Activated naive CD4-positive, alpha-beta T cell treated with anti-CD3 and anti-CD28 coated beads for 36 hours (primary cell): ENCODE data around the gene SNAP23. TPM values are rescaled to one million over a fixed set of nuclear protein-coding genes. Genes with fewer than 3 reads are reported as not detected.

Experiments used
- CTCF ChIA-PET: fragments of 350-600 bp; sonication (Branson Sonifier 250); formaldehyde crosslinking; loops from one replicate; lab custom pipeline; 2021; ENCODE audit warnings: antibody characterized with exemption; lab: Charles Lee
- DNase-seq: peaks from one replicate; pipeline ENCODE4 v3.0.0-alpha.2; 2020
- H3K27ac Mint-ChIP-seq: one replicate; pipeline ENCODE4 v1.8.0; 2021; ENCODE audit warnings: mild to moderate bottlenecking, mixed read lengths
- H3K27me3 Mint-ChIP-seq: one replicate; pipeline ENCODE4 v1.8.0; 2021; ENCODE audit warnings: low read depth, mixed read lengths
- H3K36me3 Mint-ChIP-seq: one replicate; pipeline ENCODE4 v1.8.0; 2021; ENCODE audit warnings: low read depth, mixed read lengths
- H3K4me1 Mint-ChIP-seq: one replicate; pipeline ENCODE4 v1.8.0; 2021; ENCODE audit warnings: low read depth, mixed read lengths
- H3K4me3 Mint-ChIP-seq: one replicate; pipeline ENCODE4 v1.8.0; 2021; ENCODE audit warnings: mild to moderate bottlenecking, moderate library complexity, mixed read lengths
- H3K9me3 Mint-ChIP-seq: one replicate; pipeline ENCODE4 v1.8.0; 2021; ENCODE audit warnings: mixed read lengths
- intact Hi-C: fragments of 100-400 bp; cut with micrococcal nuclease; formaldehyde crosslinking; loops from one replicate; pipeline ENCODE4 v1.15.1; 2023
- total RNA-seq, 2 experiments: library from RNA; stranded (reverse); gene quantifications; one replicate each; pipeline ENCODE4 v1.2.3, GENCODE V29; 2021

The SNAP23 gene
- 10 to 100 TPM; 33.1 to 34.5 TPM for total RNA-seq

- no peaks in the 10 kb centered on the region for H3K9me3 Mint-ChIP-seq
- peak within 1 kb of the TSS; percentile 94 for H3K27ac Mint-ChIP-seq
- CTCF ChIA-PET, result interaction anchor here (0.6 kb wide), 1 partner anchor 498 kb away, joined by 4 read pairs; no protein-coding TSS in a partner anchor
- DNase-seq, result peak; percentile 87
- peak within 1 kb of the TSS; percentile 99 for H3K4me3 Mint-ChIP-seq
- H3K27me3 Mint-ChIP-seq, result no peaks in the 10 kb centered on the region
- H3K4me1 Mint-ChIP-seq, result peaks cover 65% of the 10 kb centered on the region
- intact Hi-C loops, result loop anchor here (1.0 kb wide), 1 partner anchor 53 kb away; the partner anchor contains the start of genes HAUS2 and LRRC57
- H3K36me3 Mint-ChIP-seq, result peaks cover 2% of the 10 kb centered on the region
Observed at GRCh38 chr15:42495361-42496212, at the start of gene SNAP23. SNAP23 (plus strand) TSS chr15:42495634; CDS start chr15:42511847, 16,213 bp downstream.

- Mint-ChIP-seq H3K9me3 (no peaks in the 10 kb centered on the region), H3K27me3 (no peaks in the 10 kb centered on the region), H3K4me3 (no peak overlapping the region), H3K36me3 (peaks cover 20% of the 10 kb centered on the region), H3K4me1 (no peaks in the 10 kb centered on the region), H3K27ac (no peak overlapping the region)
- CTCF ChIA-PET, result no interaction called here
- intact Hi-C loops, result no loop called here
- no peak for DNase-seq
Observed at GRCh38 chr15:42447599-42447998, 47.8 kb upstream of the SNAP23 start.

DNA sequence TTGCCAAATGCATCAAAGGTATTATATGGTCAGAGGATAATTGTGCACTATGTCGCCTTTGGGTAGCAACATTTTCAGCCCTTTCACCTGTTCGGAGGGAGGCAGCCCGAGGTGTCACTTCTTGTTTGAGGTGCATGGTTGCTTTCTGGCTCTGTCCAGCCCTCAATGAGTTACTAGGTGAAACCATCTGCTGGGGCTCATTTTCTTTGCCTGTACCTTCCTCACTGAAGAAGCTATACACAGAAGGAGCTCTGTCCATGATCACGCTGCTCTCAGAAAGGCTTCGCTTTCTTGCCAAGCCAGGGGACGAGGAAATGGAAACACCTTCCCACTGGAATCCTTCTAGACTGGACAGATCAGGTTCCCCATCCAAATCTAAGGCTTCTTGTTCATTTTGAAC is 47.2 kb upstream of the SNAP23 start:
- CTCF ChIA-PET, result no interaction called here
- Mint-ChIP-seq H3K36me3 (peaks cover 20% of the 10 kb centered on the region), H3K27ac (no peak overlapping the region), H3K4me1 (no peaks in the 10 kb centered on the region), H3K27me3 (no peaks in the 10 kb centered on the region), H3K9me3 (no peaks in the 10 kb centered on the region), H3K4me3 (no peak overlapping the region)
- intact Hi-C loops, result no loop called here
- no peak for DNase-seq

- H3K9me3 Mint-ChIP-seq, result no peaks in the 10 kb centered on the region
- H3K4me1 Mint-ChIP-seq, result no peaks in the 10 kb centered on the region
- intact Hi-C loops, result no loop called here
- CTCF ChIA-PET, result interaction anchor here (0.5 kb wide), 1 partner anchor 204 kb away, joined by 3 read pairs; no protein-coding TSS in a partner anchor
- H3K4me3 Mint-ChIP-seq, result no peak overlapping the region
- H3K27ac Mint-ChIP-seq, result no peak overlapping the region
- no peaks in the 10 kb centered on the region for H3K27me3 Mint-ChIP-seq
- no peak for DNase-seq
- peaks cover 18% of the 10 kb centered on the region for H3K36me3 Mint-ChIP-seq
Observed at GRCh38 chr15:42449770-42450424, 45.5 kb upstream of the SNAP23 start.

DNA sequence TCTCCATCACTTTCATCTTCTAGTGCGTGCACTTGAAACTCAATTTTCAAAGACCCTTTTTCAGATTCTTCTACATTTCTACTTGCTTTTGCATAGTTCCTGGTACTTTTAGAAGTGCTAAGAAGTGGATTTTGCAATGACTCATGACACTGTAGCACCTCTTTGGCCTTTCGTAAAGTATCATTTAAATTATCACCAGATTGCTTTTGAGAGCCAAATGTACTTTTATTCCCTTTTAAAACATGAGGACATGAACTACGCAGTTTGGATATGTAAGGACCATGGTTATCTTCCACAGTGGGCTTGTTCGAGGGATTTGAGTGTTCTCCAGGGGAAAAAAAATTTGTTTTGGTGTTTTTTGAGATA is 45.0 kb upstream of the SNAP23 start:
- DNase-seq, result no peak
- H3K4me3 Mint-ChIP-seq, result no peak overlapping the region
- H3K27ac Mint-ChIP-seq, result no peak overlapping the region
- H3K27me3 Mint-ChIP-seq, result no peaks in the 10 kb centered on the region
- H3K36me3 Mint-ChIP-seq, result peaks cover 17% of the 10 kb centered on the region
- H3K4me1 Mint-ChIP-seq, result no peaks in the 10 kb centered on the region
- CTCF ChIA-PET, result interaction anchor here (0.5 kb wide), 1 partner anchor 205 kb away, joined by 3 read pairs; no protein-coding TSS in a partner anchor
- intact Hi-C loops, result no loop called here
- no peaks in the 10 kb centered on the region for H3K9me3 Mint-ChIP-seq

DNA sequence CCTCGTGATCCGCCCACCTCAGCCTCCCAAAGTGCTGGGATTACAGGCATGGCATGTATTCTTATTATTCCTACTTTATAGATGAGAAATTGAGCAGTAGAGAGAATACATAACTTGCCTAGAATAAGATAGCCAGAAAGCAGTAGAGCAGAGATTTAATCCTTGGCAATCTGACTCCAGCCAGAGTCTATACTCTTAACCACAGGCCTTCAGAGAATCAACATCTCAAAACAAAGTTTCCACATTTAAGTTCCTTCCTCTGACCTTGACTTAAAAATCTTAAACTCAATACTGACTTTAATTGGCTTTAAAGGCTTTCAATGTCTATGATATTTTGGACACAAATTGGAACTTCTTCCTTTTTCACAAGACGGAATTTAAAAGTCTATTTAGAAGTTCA is 41.6 kb upstream of the SNAP23 start:
- intact Hi-C loops, result no loop called here
- CTCF ChIA-PET, result interaction anchor here (1.4 kb wide), 1 partner anchor 7 kb away, joined by 4 read pairs; no protein-coding TSS in a partner anchor
- no peak for DNase-seq
- Mint-ChIP-seq H3K4me1 (peaks cover 11% of the 10 kb centered on the region), H3K9me3 (no peaks in the 10 kb centered on the region), H3K36me3 (peaks cover 11% of the 10 kb centered on the region), H3K27ac (no peak overlapping the region), H3K4me3 (no peak overlapping the region), H3K27me3 (no peaks in the 10 kb centered on the region)

GRCh38 chr15:42456531-42456930 is 38.9 kb upstream of the SNAP23 start:
- Mint-ChIP-seq H3K36me3 (peaks cover under 1% of the 10 kb centered on the region), H3K27ac (no peak overlapping the region), H3K9me3 (no peaks in the 10 kb centered on the region), H3K4me1 (peaks cover 14% of the 10 kb centered on the region), H3K27me3 (no peaks in the 10 kb centered on the region), H3K4me3 (no peak overlapping the region)
- intact Hi-C loops, result no loop called here
- DNase-seq, result no peak
- CTCF ChIA-PET, result interaction anchor here (0.6 to 1.1 kb wide), 5 partner anchors 11 to 493 kb away, joined by 3 to 5 read pairs (median 3); no protein-coding TSS in a partner anchor

DNA sequence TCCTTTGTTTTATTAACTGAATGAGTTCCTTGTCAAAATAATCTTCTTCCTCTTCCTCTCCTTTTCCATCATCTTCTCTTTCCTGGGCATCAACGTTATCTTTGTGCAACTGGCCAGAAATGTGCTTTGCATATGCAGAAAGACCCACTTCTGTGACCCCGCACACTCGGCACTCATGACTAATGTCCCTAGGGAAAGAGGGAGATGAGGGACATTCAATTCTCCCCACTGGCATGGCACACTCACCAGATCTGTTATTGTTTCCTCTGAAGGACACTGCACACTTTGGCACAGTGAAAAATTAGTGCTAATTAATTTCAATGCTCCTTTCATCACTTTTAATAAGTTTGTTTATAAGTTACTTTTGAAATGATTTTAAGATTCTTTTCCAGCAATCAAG is 38.5 kb upstream of the SNAP23 start:
- Mint-ChIP-seq H3K36me3 (no peaks in the 10 kb centered on the region), H3K4me3 (no peak overlapping the region), H3K9me3 (no peaks in the 10 kb centered on the region), H3K27me3 (no peaks in the 10 kb centered on the region), H3K4me1 (peaks cover 14% of the 10 kb centered on the region), H3K27ac (peak overlapping the region; percentile 0)
- intact Hi-C loops, result no loop called here
- CTCF ChIA-PET, result interaction anchor here (0.6 to 0.7 kb wide), 4 partner anchors 12 to 493 kb away, joined by 3 to 5 read pairs (median 3); no protein-coding TSS in a partner anchor
- no peak for DNase-seq

- H3K27ac Mint-ChIP-seq, result no peak overlapping the region
- CTCF ChIA-PET, result interaction anchor here (0.6 kb wide), 1 partner anchor 57 kb away, joined by 4 read pairs; no protein-coding TSS in a partner anchor
- H3K27me3 Mint-ChIP-seq, result no peaks in the 10 kb centered on the region
Observed at GRCh38 chr15:42457445-42458442, 37.7 kb upstream of the SNAP23 start.

DNA sequence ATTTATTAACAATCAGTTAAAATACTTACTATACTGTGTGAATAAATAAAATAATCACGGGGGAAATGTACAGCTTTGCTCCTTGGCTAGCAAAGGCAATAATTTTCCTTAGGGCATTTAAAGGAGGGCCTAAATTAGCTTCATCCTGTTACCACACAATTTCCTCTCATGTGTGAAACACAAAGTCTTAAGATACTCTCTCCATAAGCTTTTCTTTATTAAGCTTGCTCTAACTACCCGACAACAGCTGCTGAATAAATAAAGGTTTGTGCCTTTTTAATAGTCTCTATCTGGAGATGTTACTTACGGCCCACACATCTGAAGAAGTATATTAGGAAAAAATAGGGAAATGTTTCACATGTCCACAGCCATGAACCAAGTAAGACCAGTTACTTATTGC is 34.2 kb upstream of the SNAP23 start:
- DNase-seq, result no peak
- CTCF ChIA-PET, result interaction anchor here (0.9 kb wide), 1 partner anchor 8 kb away, joined by 4 read pairs; no protein-coding TSS in a partner anchor
- H3K27me3 Mint-ChIP-seq, result no peaks in the 10 kb centered on the region
- H3K36me3 Mint-ChIP-seq, result peaks cover 5% of the 10 kb centered on the region
- intact Hi-C loops, result no loop called here
- H3K4me1 Mint-ChIP-seq, result peaks cover 18% of the 10 kb centered on the region
- H3K4me3 Mint-ChIP-seq, result no peak overlapping the region
- no peaks in the 10 kb centered on the region for H3K9me3 Mint-ChIP-seq
- H3K27ac Mint-ChIP-seq, result no peak overlapping the region

More at GRCh38 chr15:42457445-42458442, 37.7 kb upstream of the SNAP23 start:
- Mint-ChIP-seq H3K4me1 (peaks cover 14% of the 10 kb centered on the region), H3K9me3 (no peaks in the 10 kb centered on the region), H3K36me3 (no peaks in the 10 kb centered on the region), H3K4me3 (no peak overlapping the region)
- intact Hi-C loops, result no loop called here
- no peak for DNase-seq

DNA sequence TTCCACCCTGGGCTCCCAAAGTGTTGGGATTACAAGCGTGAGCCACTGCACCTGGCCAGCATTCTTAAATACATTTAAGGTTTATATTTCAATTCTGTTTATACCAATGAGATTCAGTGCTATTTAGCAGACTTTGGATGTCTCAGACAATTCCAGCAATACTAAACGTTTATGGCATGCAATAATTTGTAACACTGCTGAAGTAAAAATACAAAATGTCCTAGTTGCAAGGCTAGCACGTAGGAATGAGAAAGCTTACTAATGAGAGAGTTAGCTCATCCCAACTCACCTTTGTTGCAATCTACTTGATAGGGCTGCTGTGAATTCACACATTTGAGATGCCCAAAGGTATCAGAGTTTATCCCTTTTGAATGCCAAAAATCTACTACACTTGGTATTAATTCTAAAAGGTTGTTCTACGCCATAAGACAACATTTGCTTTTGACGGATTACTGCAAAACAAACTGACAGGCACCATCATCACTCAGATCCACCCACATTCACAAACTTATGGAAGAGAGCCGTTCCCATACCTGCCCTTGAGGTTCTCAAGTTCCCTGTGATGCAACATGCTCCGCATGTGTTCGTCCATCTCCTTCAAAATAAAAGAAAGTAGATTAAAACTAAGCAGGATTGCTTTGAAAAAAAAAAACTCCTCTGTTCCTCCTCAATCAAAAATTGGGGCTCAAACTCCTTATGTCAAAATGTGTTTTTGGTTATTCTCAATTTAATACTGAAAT is 29.7 kb upstream of the SNAP23 start:
- Mint-ChIP-seq H3K36me3 (peaks cover 8% of the 10 kb centered on the region), H3K4me3 (no peak overlapping the region), H3K27ac (no peak overlapping the region), H3K9me3 (no peaks in the 10 kb centered on the region), H3K4me1 (peaks cover 7% of the 10 kb centered on the region), H3K27me3 (no peaks in the 10 kb centered on the region)
- DNase-seq, result no peak
- intact Hi-C loops, result no loop called here
- CTCF ChIA-PET, result interaction anchor here (1.0 kb wide), 1 partner anchor 14 kb away, joined by 3 read pairs; no protein-coding TSS in a partner anchor
